Lower leg skin (tissue), 3 donors: ENCODE results near the gene AGPAT4.

Experiments
- POLR2A ChIP-seq, 2 donors: fragments of 450-650 bp; IDR thresholded peaks; one replicate each; pipeline ENCODE4 v1.6.1; 2016 to 2017; ENCODE audit warnings: antibody characterized with exemption in 2 of 2, mild to moderate bottlenecking in 1 of 2, moderate library complexity in 1 of 2
- TF ChIP-seq, protein P1 (sequence below), 3 donors: fragments of 450-650 bp; IDR thresholded peaks; one replicate each; pipeline ENCODE4 v1.5.1; 2016; ENCODE audit warnings: antibody characterized with exemption in 3 of 3, mild to moderate bottlenecking in 3 of 3, moderate library complexity in 2 of 3

DNA sequence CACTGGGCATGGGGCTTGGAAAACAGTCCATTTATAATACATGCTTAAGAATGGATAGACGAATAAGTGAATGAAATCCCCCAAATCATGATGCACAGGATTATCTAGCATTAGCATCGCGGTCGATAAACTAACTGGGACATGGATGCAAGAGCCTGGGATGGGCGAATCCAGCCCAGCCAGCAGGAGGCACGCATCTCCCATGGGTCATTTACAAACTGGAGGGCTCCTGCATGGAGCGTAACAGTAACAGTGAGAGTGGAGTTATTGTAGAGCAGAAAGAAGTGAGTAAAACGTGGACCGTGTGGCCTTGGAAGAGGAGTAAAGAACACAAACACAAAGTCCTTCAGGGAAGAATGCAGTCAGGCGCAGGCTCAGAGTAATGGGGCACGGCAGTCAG lies 136.5 kb downstream of the AGPAT4 start:
- TF ChIP-seq, protein P1, sequence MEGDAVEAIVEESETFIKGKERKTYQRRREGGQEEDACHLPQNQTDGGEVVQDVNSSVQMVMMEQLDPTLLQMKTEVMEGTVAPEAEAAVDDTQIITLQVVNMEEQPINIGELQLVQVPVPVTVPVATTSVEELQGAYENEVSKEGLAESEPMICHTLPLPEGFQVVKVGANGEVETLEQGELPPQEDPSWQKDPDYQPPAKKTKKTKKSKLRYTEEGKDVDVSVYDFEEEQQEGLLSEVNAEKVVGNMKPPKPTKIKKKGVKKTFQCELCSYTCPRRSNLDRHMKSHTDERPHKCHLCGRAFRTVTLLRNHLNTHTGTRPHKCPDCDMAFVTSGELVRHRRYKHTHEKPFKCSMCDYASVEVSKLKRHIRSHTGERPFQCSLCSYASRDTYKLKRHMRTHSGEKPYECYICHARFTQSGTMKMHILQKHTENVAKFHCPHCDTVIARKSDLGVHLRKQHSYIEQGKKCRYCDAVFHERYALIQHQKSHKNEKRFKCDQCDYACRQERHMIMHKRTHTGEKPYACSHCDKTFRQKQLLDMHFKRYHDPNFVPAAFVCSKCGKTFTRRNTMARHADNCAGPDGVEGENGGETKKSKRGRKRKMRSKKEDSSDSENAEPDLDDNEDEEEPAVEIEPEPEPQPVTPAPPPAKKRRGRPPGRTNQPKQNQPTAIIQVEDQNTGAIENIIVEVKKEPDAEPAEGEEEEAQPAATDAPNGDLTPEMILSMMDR (IDR thresholded peaks at IDR 0.05) = no peak
- no peak for TF ChIP-seq POLR2A (IDR thresholded peaks at IDR 0.05)
